ENCODE measurements around the gene KCNJ1. TPM values are rescaled to one million over a fixed set of nuclear protein-coding genes. Genes with fewer than 3 reads are reported as not detected.

The KCNJ1 gene
- total and polyA plus RNA-seq, 2 donors (not counting 3 experiments of a cell fraction or from before 2014, with no cell fraction given): not detected

DNA sequence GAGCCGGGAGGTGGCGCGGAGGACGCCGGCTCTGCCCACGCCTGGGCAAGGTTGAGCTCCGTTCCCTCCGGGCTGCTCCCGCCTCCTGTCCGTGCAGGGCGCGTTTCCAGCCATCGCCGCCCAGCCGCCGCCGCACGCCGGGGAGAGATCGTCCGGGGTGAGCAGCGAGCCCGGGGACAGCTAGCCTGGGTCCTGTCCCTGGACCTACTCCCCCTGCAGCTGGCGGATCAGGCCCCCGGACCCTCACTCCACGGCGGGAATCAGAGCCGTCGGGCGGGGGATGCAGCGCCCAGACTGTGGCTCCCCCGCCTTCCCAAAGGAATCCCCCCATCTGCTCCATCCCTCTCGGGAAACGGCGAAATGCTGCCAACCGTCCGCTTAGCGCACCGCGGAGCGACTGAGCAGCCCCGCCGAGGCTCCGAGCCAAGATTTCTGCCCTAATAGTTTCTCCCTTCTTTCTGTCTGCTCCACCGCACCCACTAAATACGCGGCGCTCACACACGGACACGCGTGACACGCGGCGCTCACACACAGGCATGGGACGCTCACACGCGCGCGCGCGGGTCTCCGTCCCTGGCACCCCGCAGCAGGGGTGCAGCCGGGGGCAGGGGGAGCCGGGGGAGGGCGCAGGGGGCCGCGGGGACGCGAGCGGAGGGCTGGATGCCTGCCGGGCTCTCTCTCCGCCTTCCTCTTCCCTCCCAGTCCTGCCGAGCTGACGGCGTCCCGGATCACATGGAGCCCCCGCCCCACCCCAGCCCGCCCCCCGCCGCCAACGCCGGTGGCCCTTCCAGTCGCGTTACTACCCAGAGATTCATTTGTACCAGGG, 23.7 kb upstream of the KCNJ1 start, which contains the start of gene KCNJ5:
Gene KCNJ5, plus strand, starts transcription at position 814 of the 826 bp plus-strand sequence. CDS start 19,918 bp downstream, outside the sequence.
- peak within 1 kb of the TSS in 2 of 3 experiments; percentile 38 to 52 for H3K4me3 ChIP-seq (replicated peaks in 1 of 3; ENCODE audit: insufficient read depth in 1 of 3, low read depth in 1 of 3, low read length in 3 of 3)
- CTCF ChIA-PET: interaction anchor here (1.1 to 11.2 kb wide), 4 partner anchors 14 to 64 kb away, joined by 4 to 951 read pairs (median 24); no protein-coding TSS in a partner anchor
- H3K27ac ChIP-seq (ENCODE audit: insufficient read depth, low read depth, low read length): no peak within 1 kb of the TSS
- peak within 1 kb of the TSS; percentile 50 for H2AFZ ChIP-seq (ENCODE audit: low read depth, low read length)
- peaks cover 39 to 40% of the 10 kb centered on the region in 2 experiments for H3K27me3 ChIP-seq (ENCODE audit: control insufficient read depth in 2 of 2, insufficient read depth in 2 of 2, low read length in 2 of 2)
- H3K4me1 ChIP-seq (ENCODE audit: control insufficient read depth, extremely low read depth, insufficient read depth, low read length): peaks cover 5% of the 10 kb centered on the region
- TF ChIP-seq EZH2 (IDR thresholded peaks at IDR 0.05; ENCODE audit: borderline replicate concordance, low read depth, low read length, severe bottlenecking) (peak; percentile 75), POLR2AphosphoS5 (IDR thresholded peaks at IDR 0.05; ENCODE audit: insufficient read depth, low read depth, low read length) (no peak), GATA2 (IDR thresholded peaks at IDR 0.05; ENCODE audit: insufficient read depth, insufficient read length, low read depth, low read length) (no peak)
- no peak within 1 kb of the TSS for H3K9ac ChIP-seq (replicated peaks; ENCODE audit: extremely low read depth, insufficient read depth, low read length)
- no peaks in the 10 kb centered on the region for H3K9me1 ChIP-seq (replicated peaks; ENCODE audit: control insufficient read depth, extremely low read depth, insufficient read depth, low read length)
- BruUV-seq (replicated peaks): no TSS peak
- H3K9me3 ChIP-seq (replicated peaks; ENCODE audit: control insufficient read depth, insufficient read depth, low read length): no peaks in the 10 kb centered on the region
- H3K4me2 ChIP-seq (ENCODE audit: insufficient read depth, low read length): peak within 1 kb of the TSS; percentile 71
- H4K20me1 ChIP-seq (replicated peaks; ENCODE audit: control insufficient read depth, extremely low read depth, insufficient read depth, low read length): no peaks in the 10 kb centered on the region
- FAIRE-seq (no peak), DNase-seq (ENCODE audit: low read depth, low spot score) (no peak)
- intact Hi-C loops (cut with micrococcal nuclease) (loop anchor here (1.0 kb wide), 1 partner anchor 16 kb away; no protein-coding TSS in a partner anchor), dilution Hi-C loops (cut with MboI; ENCODE audit: extremely low pct_ligation_motif_present, low sequenced_read_pairs) (no loop called here)
- no peaks in the 10 kb centered on the region for H3K36me3 ChIP-seq (ENCODE audit: control insufficient read depth in 2 of 2, extremely low read depth in 1 of 2, insufficient read depth in 2 of 2, low read length in 2 of 2)
- H3K79me2 ChIP-seq (ENCODE audit: control insufficient read depth, insufficient read depth, low read length): no peaks in the 10 kb centered on the region
- POLR2A ChIA-PET: no interaction called here

GRCh38 chr11:128890216-128890542, 23.1 kb upstream of the KCNJ1 start:
- H3K9ac ChIP-seq (replicated peaks; ENCODE audit: extremely low read depth, insufficient read depth, low read length): no peak overlapping the region

More at GRCh38 chr11:128890216-128890542, 23.1 kb upstream of the KCNJ1 start:
- Histone ChIP-seq H3K79me2 (ENCODE audit: control insufficient read depth, insufficient read depth, low read length) (no peaks in the 10 kb centered on the region), H3K4me2 (ENCODE audit: insufficient read depth, low read length) (peak overlapping the region; percentile 71), H3K4me3 (replicated peaks in 1 of 3; ENCODE audit: insufficient read depth in 1 of 3, low read depth in 1 of 3, low read length in 3 of 3) (no peak overlapping the region), H2AFZ (ENCODE audit: low read depth, low read length) (peak overlapping the region; percentile 50), H3K9me3 (replicated peaks; ENCODE audit: control insufficient read depth, insufficient read depth, low read length) (no peaks in the 10 kb centered on the region), H3K27me3 (ENCODE audit: control insufficient read depth in 2 of 2, insufficient read depth in 2 of 2, low read length in 2 of 2) (peaks cover 40 to 44% of the 10 kb centered on the region in 2 experiments), H3K9me1 (replicated peaks; ENCODE audit: control insufficient read depth, extremely low read depth, insufficient read depth, low read length) (no peaks in the 10 kb centered on the region), H3K4me1 (ENCODE audit: control insufficient read depth, extremely low read depth, insufficient read depth, low read length) (peaks cover 5% of the 10 kb centered on the region), H3K27ac (ENCODE audit: insufficient read depth, low read depth, low read length) (no peak overlapping the region), H4K20me1 (replicated peaks; ENCODE audit: control insufficient read depth, extremely low read depth, insufficient read depth, low read length) (no peaks in the 10 kb centered on the region), H3K36me3 (ENCODE audit: control insufficient read depth in 2 of 2, extremely low read depth in 1 of 2, insufficient read depth in 2 of 2, low read length in 2 of 2) (no peaks in the 10 kb centered on the region)
- POLR2A ChIA-PET: no interaction called here
- DNase-seq (ENCODE audit: low read depth, low spot score): no peak
- no peak for FAIRE-seq
- no TSS peak for BruUV-seq (replicated peaks)
- dilution Hi-C loops (cut with MboI; ENCODE audit: extremely low pct_ligation_motif_present, low sequenced_read_pairs): no loop called here
- intact Hi-C loops (cut with micrococcal nuclease): loop anchor here (1.0 kb wide), 1 partner anchor 16 kb away; no protein-coding TSS in a partner anchor
- CTCF ChIA-PET: interaction anchor here (1.3 to 11.2 kb wide), 3 partner anchors 15 to 65 kb away, joined by 4 to 951 read pairs (median 43); no protein-coding TSS in a partner anchor
- TF ChIP-seq MYC (IDR thresholded peaks at IDR 0.05; ENCODE audit: low read depth, low read length) (no peak), JUN (IDR thresholded peaks at IDR 0.05; ENCODE audit: borderline replicate concordance, insufficient read depth, insufficient read length, low read depth) (no peak), FOS (IDR thresholded peaks at IDR 0.05; ENCODE audit: borderline replicate concordance, insufficient read depth, low read length) (no peak), GATA2 (IDR thresholded peaks at IDR 0.05; ENCODE audit: insufficient read depth, insufficient read length, low read depth, low read length) (no peak)
- TF ChIP-seq, protein P1, sequence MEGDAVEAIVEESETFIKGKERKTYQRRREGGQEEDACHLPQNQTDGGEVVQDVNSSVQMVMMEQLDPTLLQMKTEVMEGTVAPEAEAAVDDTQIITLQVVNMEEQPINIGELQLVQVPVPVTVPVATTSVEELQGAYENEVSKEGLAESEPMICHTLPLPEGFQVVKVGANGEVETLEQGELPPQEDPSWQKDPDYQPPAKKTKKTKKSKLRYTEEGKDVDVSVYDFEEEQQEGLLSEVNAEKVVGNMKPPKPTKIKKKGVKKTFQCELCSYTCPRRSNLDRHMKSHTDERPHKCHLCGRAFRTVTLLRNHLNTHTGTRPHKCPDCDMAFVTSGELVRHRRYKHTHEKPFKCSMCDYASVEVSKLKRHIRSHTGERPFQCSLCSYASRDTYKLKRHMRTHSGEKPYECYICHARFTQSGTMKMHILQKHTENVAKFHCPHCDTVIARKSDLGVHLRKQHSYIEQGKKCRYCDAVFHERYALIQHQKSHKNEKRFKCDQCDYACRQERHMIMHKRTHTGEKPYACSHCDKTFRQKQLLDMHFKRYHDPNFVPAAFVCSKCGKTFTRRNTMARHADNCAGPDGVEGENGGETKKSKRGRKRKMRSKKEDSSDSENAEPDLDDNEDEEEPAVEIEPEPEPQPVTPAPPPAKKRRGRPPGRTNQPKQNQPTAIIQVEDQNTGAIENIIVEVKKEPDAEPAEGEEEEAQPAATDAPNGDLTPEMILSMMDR (IDR thresholded peaks at IDR 0.05; ENCODE audit: extremely low read depth in 1 of 2, insufficient read depth in 1 of 2, low read depth in 1 of 2, low read length in 2 of 2): no peak
